GM21526 (cell line): ENCODE results near the gene SLC5A11.

Source experiments
- ATAC-seq: cut with Tn5 transposase; IDR thresholded peaks from one replicate; pipeline ENCODE4 v1.9.1; 2021; ENCODE audit warnings: moderate library complexity; ENCODE audit not compliant: unreplicated experiment, low FRiP score

SLC5A11 gene

GRCh38 chr16:24955975-24956731 lies 110.4 kb downstream of the SLC5A11 start:
- ATAC-seq: no peak

GRCh38 chr16:24957887-24958286 lies 112.1 kb downstream of the SLC5A11 start:
- ATAC-seq: no peak
